ENCODE data around the gene LOXHD1.

LOXHD1 gene

GRCh38 chr18:46474487-46475389, 182.3 kb downstream of the LOXHD1 start:
- no peak for DNase-seq

- DNase-seq = no peak
Observed at GRCh38 chr18:46471809-46472498, 185.1 kb downstream of the LOXHD1 start.

- DNase-seq = no peak
Observed at GRCh38 chr18:46470714-46471113, 186.3 kb downstream of the LOXHD1 start.

- DNase-seq = no peak
Observed at GRCh38 chr18:46469186-46469915, 187.7 kb downstream of the LOXHD1 start.

GRCh38 chr18:46468426-46469180, 188.4 kb downstream of the LOXHD1 start:
- no peak for DNase-seq

GRCh38 chr18:46466234-46467160, 190.5 kb downstream of the LOXHD1 start:
- no peak for DNase-seq

GRCh38 chr18:46464926-46465655, 191.9 kb downstream of the LOXHD1 start:
- no peak for DNase-seq

- DNase-seq = no peak
Observed at GRCh38 chr18:46462523-46462922, 194.5 kb downstream of the LOXHD1 start.

- no peak for DNase-seq
Observed at GRCh38 chr18:46461993-46462392, 195.0 kb downstream of the LOXHD1 start.

GRCh38 chr18:46460754-46461153, 196.3 kb downstream of the LOXHD1 start:
- no peak for DNase-seq

- no peak for DNase-seq
Observed at GRCh38 chr18:46459789-46460455, 197.1 kb downstream of the LOXHD1 start.

GRCh38 chr18:46458472-46458871, 198.5 kb downstream of the LOXHD1 start:
- no peak for DNase-seq

- DNase-seq = no peak
Observed at GRCh38 chr18:46456691-46457090, 200.3 kb downstream of the LOXHD1 start.

- DNase-seq = no peak
Observed at GRCh38 chr18:46452820-46453219, 204.2 kb downstream of the LOXHD1 start.

GRCh38 chr18:46449499-46449898, 207.5 kb downstream of the LOXHD1 start:
- no peak for DNase-seq

GRCh38 chr18:46449033-46449432, 208.0 kb downstream of the LOXHD1 start:
- no peak for DNase-seq

GRCh38 chr18:46448347-46448746, 208.7 kb downstream of the LOXHD1 start:
- DNase-seq = no peak

- DNase-seq = no peak
Observed at GRCh38 chr18:46447792-46448191, 209.2 kb downstream of the LOXHD1 start.

- no peak for DNase-seq
Observed at GRCh38 chr18:46447323-46447722, 209.7 kb downstream of the LOXHD1 start.
